Medulla oblongata (tissue), 1 donor: ENCODE measurements around the gene SPO11.
A peak's percentile ranks its signal among the peaks of the same experiment; 100 is the strongest.

Experiments used
- DNase-seq: peaks from one replicate; pipeline ENCODE4 v3.0.0-alpha.2; 2015; ENCODE audit errors: extremely low spot score

The SPO11 gene

GRCh38 chr20:57375652-57376230 is 46.1 kb downstream of the SPO11 start:
- DNase-seq: no peak

- DNase-seq: no peak
These were observed 47.7 kb downstream of the SPO11 start for GRCh38 chr20:57377350-57377749.

GRCh38 chr20:57378107-57378506 is 48.5 kb downstream of the SPO11 start:
- no peak for DNase-seq

- DNase-seq: no peak
These were observed 49.2 kb downstream of the SPO11 start for GRCh38 chr20:57378646-57379262.

GRCh38 chr20:57379263-57379647 is 49.7 kb downstream of the SPO11 start:
- no peak for DNase-seq

GRCh38 chr20:57380081-57380750 is 50.6 kb downstream of the SPO11 start:
- no peak for DNase-seq

GRCh38 chr20:57381596-57382503 is 52.2 kb downstream of the SPO11 start:
- DNase-seq: peak; percentile 91

GRCh38 chr20:57382516-57382915 is 52.9 kb downstream of the SPO11 start:
- no peak for DNase-seq

- no peak for DNase-seq
These were observed 54.1 kb downstream of the SPO11 start for GRCh38 chr20:57383447-57384347.

- DNase-seq: no peak
These were observed 54.9 kb downstream of the SPO11 start for GRCh38 chr20:57384486-57384885.

- DNase-seq: no peak
These were observed 55.6 kb downstream of the SPO11 start for GRCh38 chr20:57384953-57385761.

- no peak for DNase-seq
These were observed 56.3 kb downstream of the SPO11 start for GRCh38 chr20:57385940-57386339.

GRCh38 chr20:57386762-57387161 is 57.2 kb downstream of the SPO11 start:
- no peak for DNase-seq

- no peak for DNase-seq
These were observed 57.9 kb downstream of the SPO11 start for GRCh38 chr20:57387463-57387862.

- DNase-seq: peak; percentile 60
These were observed 58.4 kb downstream of the SPO11 start for GRCh38 chr20:57387945-57388371.

- peak; percentile 79 for DNase-seq
These were observed 59.5 kb downstream of the SPO11 start for GRCh38 chr20:57388953-57389694.

- DNase-seq: no peak
These were observed 60.3 kb downstream of the SPO11 start for GRCh38 chr20:57389695-57390603.

GRCh38 chr20:57390604-57391438 is 61.2 kb downstream of the SPO11 start, which contains the start of gene RBM38:
Gene RBM38 (plus strand): TSS chr20:57391396. CDS start chr20:57391582, 186 bp downstream.
- peak; percentile 75 for DNase-seq
